Measurements from ENCODE around the gene TMEM221.

The TMEM221 gene

DNA sequence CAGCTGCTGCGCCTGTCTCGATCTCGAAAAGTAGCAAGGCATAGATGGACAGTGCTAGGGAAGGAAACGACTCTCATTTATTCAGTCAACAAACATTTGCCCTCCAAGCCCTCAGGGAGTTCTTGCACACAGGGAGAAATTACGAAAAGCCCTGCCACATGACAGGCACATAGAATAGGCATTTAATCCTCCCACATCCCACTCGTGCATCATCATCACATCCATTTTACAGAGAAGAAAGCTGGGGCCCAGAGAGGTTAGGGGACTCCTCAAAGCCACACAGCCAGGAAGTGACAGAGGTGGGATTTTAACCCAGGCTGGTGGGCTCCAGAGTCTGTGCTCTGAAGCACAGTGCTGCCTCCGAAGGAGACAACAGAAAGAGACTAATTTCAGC is 11.6 kb downstream of the TMEM221 start:
- Histone ChIP-seq H2AFZ (ENCODE audit: low read length) (no peak overlapping the region), H3K9ac (ENCODE audit: low read length) (no peak overlapping the region), H4K20me1 (ENCODE audit: insufficient read depth, low read length) (no peaks in the 10 kb centered on the region), H3K27me3 (ENCODE audit: insufficient read depth, low read length) (peaks cover 9% of the 10 kb centered on the region; the same call in 1 of the 2 replicates), H3K4me2 (ENCODE audit: low read length) (no peak overlapping the region), H3K4me3 (ENCODE audit: low read depth, low read length, poor library complexity, severe bottlenecking) (no peak overlapping the region), H3K9me3 (ENCODE audit: low read length) (peaks cover 4% of the 10 kb centered on the region; the same call in 1 of the 2 replicates), H3K27ac (ENCODE audit: low read depth, low read length, poor library complexity, severe bottlenecking) (no peak overlapping the region), H3F3A (ENCODE audit: insufficient read depth, low read length) (no peaks in the 10 kb centered on the region), H3K36me3 (ENCODE audit: insufficient read depth, low read length) (no peaks in the 10 kb centered on the region), H3K79me2 (ENCODE audit: insufficient read depth, low read length) (no peaks in the 10 kb centered on the region), H3K9me2 (ENCODE audit: low read depth, low read length) (no peaks in the 10 kb centered on the region), H3K4me1 (ENCODE audit: insufficient read depth, low read length, severe bottlenecking) (no peaks in the 10 kb centered on the region)
- no peak for TF ChIP-seq EZH2 (IDR thresholded peaks at IDR 0.05; ENCODE audit: borderline replicate concordance, low read length)
- TF ChIP-seq, protein P1, sequence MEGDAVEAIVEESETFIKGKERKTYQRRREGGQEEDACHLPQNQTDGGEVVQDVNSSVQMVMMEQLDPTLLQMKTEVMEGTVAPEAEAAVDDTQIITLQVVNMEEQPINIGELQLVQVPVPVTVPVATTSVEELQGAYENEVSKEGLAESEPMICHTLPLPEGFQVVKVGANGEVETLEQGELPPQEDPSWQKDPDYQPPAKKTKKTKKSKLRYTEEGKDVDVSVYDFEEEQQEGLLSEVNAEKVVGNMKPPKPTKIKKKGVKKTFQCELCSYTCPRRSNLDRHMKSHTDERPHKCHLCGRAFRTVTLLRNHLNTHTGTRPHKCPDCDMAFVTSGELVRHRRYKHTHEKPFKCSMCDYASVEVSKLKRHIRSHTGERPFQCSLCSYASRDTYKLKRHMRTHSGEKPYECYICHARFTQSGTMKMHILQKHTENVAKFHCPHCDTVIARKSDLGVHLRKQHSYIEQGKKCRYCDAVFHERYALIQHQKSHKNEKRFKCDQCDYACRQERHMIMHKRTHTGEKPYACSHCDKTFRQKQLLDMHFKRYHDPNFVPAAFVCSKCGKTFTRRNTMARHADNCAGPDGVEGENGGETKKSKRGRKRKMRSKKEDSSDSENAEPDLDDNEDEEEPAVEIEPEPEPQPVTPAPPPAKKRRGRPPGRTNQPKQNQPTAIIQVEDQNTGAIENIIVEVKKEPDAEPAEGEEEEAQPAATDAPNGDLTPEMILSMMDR (IDR thresholded peaks at IDR 0.05; ENCODE audit: low read length), result no peak

DNA sequence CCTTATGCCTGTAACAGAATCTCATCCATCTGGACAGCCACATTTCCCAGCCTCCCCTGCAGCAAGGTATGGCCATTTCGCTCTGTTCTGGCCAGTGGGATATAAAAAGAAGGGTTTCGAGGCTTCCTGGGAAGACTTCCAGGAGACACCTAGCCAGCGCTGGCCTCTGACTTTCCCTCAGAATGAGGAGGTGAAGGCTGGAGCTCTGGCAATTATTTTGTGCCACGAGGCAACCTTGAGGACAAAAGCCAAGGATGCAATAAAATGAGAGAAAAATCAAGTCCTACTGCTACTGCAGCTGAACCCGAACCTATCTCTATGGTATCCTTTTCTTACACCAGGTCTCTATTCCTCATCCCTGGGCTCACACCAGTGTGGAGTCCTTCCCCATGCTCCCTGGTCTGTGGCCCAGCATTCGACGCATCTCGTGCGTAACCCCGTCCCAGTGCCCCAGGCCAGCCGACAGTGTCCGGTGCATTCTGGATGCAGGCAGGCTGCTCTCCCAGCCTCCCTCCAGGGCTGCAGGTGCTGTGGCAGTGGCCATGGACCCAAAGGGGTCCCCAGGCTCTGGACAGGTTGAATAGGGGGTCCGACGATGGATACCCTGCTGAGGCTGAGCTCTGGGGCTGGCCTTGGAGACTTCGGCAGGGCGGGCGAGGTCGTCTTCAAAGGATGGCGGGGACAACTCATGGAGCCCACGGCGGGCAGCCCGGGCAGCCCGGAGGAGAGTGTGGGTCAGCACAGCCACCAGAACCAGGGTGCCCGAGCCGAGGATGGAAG is 12.2 kb downstream of the TMEM221 start:
- Histone ChIP-seq H3K27ac (ENCODE audit: low read depth, low read length, poor library complexity, severe bottlenecking) (no peak overlapping the region), H3K4me1 (ENCODE audit: insufficient read depth, low read length, severe bottlenecking) (no peaks in the 10 kb centered on the region)
- TF ChIP-seq, protein P1 (IDR thresholded peaks at IDR 0.05; ENCODE audit: low read length), result no peak
- no peak for TF ChIP-seq EZH2 (IDR thresholded peaks at IDR 0.05; ENCODE audit: borderline replicate concordance, low read length)

DNA sequence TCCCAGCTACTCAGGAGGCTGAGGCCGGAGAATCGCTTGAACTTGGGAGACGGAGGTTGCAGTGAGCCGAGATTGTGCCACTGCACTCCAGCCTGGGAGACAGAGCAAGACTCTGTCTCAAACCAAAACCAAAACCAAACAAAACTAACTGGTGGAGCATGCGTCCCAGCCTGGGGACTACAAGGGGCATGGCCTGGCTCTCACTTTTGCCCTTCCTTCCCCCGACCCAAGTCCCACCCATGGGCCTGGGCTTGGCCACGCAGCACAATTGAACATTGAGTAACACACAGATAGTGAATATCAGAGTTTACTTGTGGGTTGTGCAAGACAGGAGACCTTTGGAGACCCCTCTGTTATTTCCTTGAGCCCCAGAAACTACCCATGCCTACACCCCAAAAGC is 13.2 kb downstream of the TMEM221 start:
- no peak for TF ChIP-seq EZH2 (IDR thresholded peaks at IDR 0.05; ENCODE audit: borderline replicate concordance, low read length)
- TF ChIP-seq, protein P1 (IDR thresholded peaks at IDR 0.05; ENCODE audit: low read length), result no peak
- Histone ChIP-seq H3K4me2 (ENCODE audit: low read length) (no peak overlapping the region), H4K20me1 (ENCODE audit: insufficient read depth, low read length) (no peaks in the 10 kb centered on the region), H3K9ac (ENCODE audit: low read length) (no peak overlapping the region), H3F3A (ENCODE audit: insufficient read depth, low read length) (no peaks in the 10 kb centered on the region), H3K9me3 (ENCODE audit: low read length) (no peaks in the 10 kb centered on the region), H3K27me3 (ENCODE audit: insufficient read depth, low read length) (peaks cover 9% of the 10 kb centered on the region; the same call in 1 of the 2 replicates), H3K27ac (ENCODE audit: low read depth, low read length, poor library complexity, severe bottlenecking) (no peak overlapping the region), H3K79me2 (ENCODE audit: insufficient read depth, low read length) (no peaks in the 10 kb centered on the region), H2AFZ (ENCODE audit: low read length) (no peak overlapping the region), H3K4me1 (ENCODE audit: insufficient read depth, low read length, severe bottlenecking) (no peaks in the 10 kb centered on the region), H3K9me2 (ENCODE audit: low read depth, low read length) (no peaks in the 10 kb centered on the region), H3K4me3 (ENCODE audit: low read depth, low read length, poor library complexity, severe bottlenecking) (no peak overlapping the region), H3K36me3 (ENCODE audit: insufficient read depth, low read length) (no peaks in the 10 kb centered on the region)

More for the DNA sequence above, 12.2 kb downstream of the TMEM221 start:
- Histone ChIP-seq H3K9me2 (ENCODE audit: low read depth, low read length) (no peaks in the 10 kb centered on the region), H3K9me3 (ENCODE audit: low read length) (0 out of 2 replicates have a peak, but pooled peaks cover under 1% of the 10 kb centered on the region), H3K4me3 (ENCODE audit: low read depth, low read length, poor library complexity, severe bottlenecking) (no peak overlapping the region), H3K36me3 (ENCODE audit: insufficient read depth, low read length) (no peaks in the 10 kb centered on the region), H3K79me2 (ENCODE audit: insufficient read depth, low read length) (no peaks in the 10 kb centered on the region), H3K27me3 (ENCODE audit: insufficient read depth, low read length) (peaks cover 9% of the 10 kb centered on the region; the same call in 1 of the 2 replicates), H3K4me2 (ENCODE audit: low read length) (no peak overlapping the region), H4K20me1 (ENCODE audit: insufficient read depth, low read length) (no peaks in the 10 kb centered on the region), H2AFZ (ENCODE audit: low read length) (no peak overlapping the region), H3K9ac (ENCODE audit: low read length) (no peak overlapping the region), H3F3A (ENCODE audit: insufficient read depth, low read length) (no peaks in the 10 kb centered on the region)

Measured in OCI-LY1 (cell line).